Measurements from ENCODE around the gene BAD. TPM values are rescaled to one million over a fixed set of nuclear protein-coding genes. Genes with fewer than 3 reads are reported as not detected.

Gene BAD
- total and polyA plus RNA-seq, 10 of the 15 experiments (the other 5 are each of a cell fraction or from before 2014, with no cell fraction given) = 1.5 to 67.2 (median 39.6) TPM

GRCh38 chr11:64233913-64234586, 50.4 kb downstream of the BAD start, which contains the start of gene VEGFB (continued):
- TF ChIP-seq E2F4 (IDR thresholded peaks at IDR 0.05; ENCODE audit: low read depth, low read length) (no peak), MTA3 (IDR thresholded peaks at IDR 0.05; ENCODE audit: borderline replicate concordance, low read length) (no peak), POLR2AphosphoS5 (IDR thresholded peaks at IDR 0.05; ENCODE audit: low read length) (no peak), BCL11A (IDR thresholded peaks at IDR 0.05; ENCODE audit: low read depth, low read length) (no peak), PML (IDR thresholded peaks at IDR 0.05; ENCODE audit: low read length) (no peak), TCF12 (IDR thresholded peaks at IDR 0.05; ENCODE audit: low read depth, low read length) (no peak), SREBF1 (IDR thresholded peaks at IDR 0.05; ENCODE audit: low read length) (no peak), FOS (IDR thresholded peaks at IDR 0.05; ENCODE audit: borderline replicate concordance, extremely low read depth, insufficient read length) (no peak), CBFB (IDR thresholded peaks at IDR 0.05; ENCODE audit: low read depth) (no peak), TCF7 (IDR thresholded peaks at IDR 0.05; ENCODE audit: borderline replicate concordance) (no peak), RCOR1 (conservative IDR thresholded peaks at IDR 0.05; ENCODE audit: low read depth, low read length) (no peak), NR2C1 (IDR thresholded peaks at IDR 0.05) (no peak), SMARCA5 (IDR thresholded peaks at IDR 0.05) (0 out of 2 replicates have a peak, but pooled peaks have one; percentile 30), SPI1 (IDR thresholded peaks at IDR 0.05; ENCODE audit: borderline replicate concordance, insufficient read depth, low read depth, low read length) (no peak), NBN (IDR thresholded peaks at IDR 0.05) (no peak), POU2F2 (IDR thresholded peaks at IDR 0.05; ENCODE audit: borderline replicate concordance, low read depth, low read length) (no peak), RBBP5 (conservative IDR thresholded peaks at IDR 0.05) (no peak)
- TF ChIP-seq, protein P1, sequence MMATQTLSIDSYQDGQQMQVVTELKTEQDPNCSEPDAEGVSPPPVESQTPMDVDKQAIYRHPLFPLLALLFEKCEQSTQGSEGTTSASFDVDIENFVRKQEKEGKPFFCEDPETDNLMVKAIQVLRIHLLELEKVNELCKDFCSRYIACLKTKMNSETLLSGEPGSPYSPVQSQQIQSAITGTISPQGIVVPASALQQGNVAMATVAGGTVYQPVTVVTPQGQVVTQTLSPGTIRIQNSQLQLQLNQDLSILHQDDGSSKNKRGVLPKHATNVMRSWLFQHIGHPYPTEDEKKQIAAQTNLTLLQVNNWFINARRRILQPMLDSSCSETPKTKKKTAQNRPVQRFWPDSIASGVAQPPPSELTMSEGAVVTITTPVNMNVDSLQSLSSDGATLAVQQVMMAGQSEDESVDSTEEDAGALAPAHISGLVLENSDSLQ (IDR thresholded peaks at IDR 0.05) = no peak
- TF ChIP-seq, protein P2, sequence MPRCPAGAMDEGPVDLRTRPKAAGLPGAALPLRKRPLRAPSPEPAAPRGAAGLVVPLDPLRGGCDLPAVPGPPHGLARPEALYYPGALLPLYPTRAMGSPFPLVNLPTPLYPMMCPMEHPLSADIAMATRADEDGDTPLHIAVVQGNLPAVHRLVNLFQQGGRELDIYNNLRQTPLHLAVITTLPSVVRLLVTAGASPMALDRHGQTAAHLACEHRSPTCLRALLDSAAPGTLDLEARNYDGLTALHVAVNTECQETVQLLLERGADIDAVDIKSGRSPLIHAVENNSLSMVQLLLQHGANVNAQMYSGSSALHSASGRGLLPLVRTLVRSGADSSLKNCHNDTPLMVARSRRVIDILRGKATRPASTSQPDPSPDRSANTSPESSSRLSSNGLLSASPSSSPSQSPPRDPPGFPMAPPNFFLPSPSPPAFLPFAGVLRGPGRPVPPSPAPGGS (IDR thresholded peaks at IDR 0.05; ENCODE audit: borderline replicate concordance, insufficient read depth, low read depth, low read length, poor library complexity, severe bottlenecking) = no peak
